Spleen (tissue), 11 donors: ENCODE measurements around the gene STING1. TPM values are rescaled to one million over a fixed set of nuclear protein-coding genes. Genes with fewer than 3 reads are reported as not detected.

ENCODE experiments used
- DNase-seq: peaks from one replicate; pipeline ENCODE4 v3.0.0-alpha.2; 2020
- H3K27ac ChIP-seq, 8 donors: fragments of 200-600 bp; sonication (generic) in 7 of 8; 1 replicate in 4 of 8; 2 replicates in 4 of 8; pipeline versions ENCODE4 v1.5.0 to v1.8.0; 2016 to 2021; ENCODE audit warnings: inconsistent platforms in 4 of 8, mild to moderate bottlenecking in 4 of 8, moderate library complexity in 1 of 8
- H3K27me3 ChIP-seq, 7 donors: fragments of 200-600 bp; sonication (generic) in 6 of 7; replicated peaks in 1 of 7; 1 replicate in 4 of 7; 2 replicates in 3 of 7; pipeline versions ENCODE4 v1.5.0 to v1.8.0; 2016 to 2021; ENCODE audit warnings: inconsistent platforms in 3 of 7, mild to moderate bottlenecking in 1 of 7
- H3K36me3 ChIP-seq, 6 donors: fragments of 200-600 bp; sonication (generic) in 5 of 6; 1 replicate in 4 of 6; 2 replicates in 2 of 6; pipeline versions ENCODE4 v1.5.0 to v1.8.0; 2016 to 2021; ENCODE audit warnings: inconsistent platforms in 2 of 6
- H3K4me1 ChIP-seq, 6 donors: fragments of 200-600 bp; sonication (generic) in 5 of 6; 1 replicate in 3 of 6; 2 replicates in 3 of 6; pipeline versions ENCODE4 v1.5.0 to v1.8.0; 2016 to 2021; ENCODE audit warnings: inconsistent platforms in 3 of 6
- H3K4me3 ChIP-seq, 8 donors: fragments of 200-600 bp; sonication (generic) in 7 of 8; 1 replicate in 4 of 8; 2 replicates in 4 of 8; pipeline versions ENCODE4 v1.5.0 to v1.8.0; 2016 to 2021; ENCODE audit warnings: inconsistent platforms in 4 of 8, mild to moderate bottlenecking in 4 of 8, moderate library complexity in 2 of 8
- H3K9me3 ChIP-seq, 8 donors: fragments of 200-600 bp; sonication (generic) in 7 of 8; 1 replicate in 4 of 8; 2 replicates in 4 of 8; pipeline versions ENCODE4 v1.5.0 to v1.8.0; 2016 to 2021; ENCODE audit warnings: inconsistent platforms in 4 of 8
- POLR2A ChIP-seq, 3 donors: fragments of 450-650 bp; IDR thresholded peaks; one replicate each; pipeline ENCODE4 v1.5.1; 2017; ENCODE audit warnings: antibody characterized with exemption in 3 of 3, mild to moderate bottlenecking in 1 of 3
- POLR2AphosphoS5 ChIP-seq, 3 donors: sonication (generic); formaldehyde crosslinking; IDR thresholded peaks; one replicate each; pipeline ENCODE4 v1.5.1; 2017; ENCODE audit warnings: antibody characterized with exemption in 3 of 3
- WGBS, 5 donors: extraction: QIAGEN DNeasy Blood & Tissue Kit in 3 of 5; methylation state at CpG; one replicate each; pipeline versions ENCODE4 v1.1.5 to v1.1.7; 2013 to 2018; 5-methylcytosine and 5-hydroxymethylcytosine counted together
- intact Hi-C: fragments of 100-400 bp; cut with DNase I; formaldehyde crosslinking; loops from one replicate; pipeline ENCODE4 v1.15.0; 2023; ENCODE audit warnings: low total_unique reads
- polyA plus RNA-seq, 3 donors: library from polyadenylated mRNA; stranded (reverse); fragments of 200-250 nt; gene quantifications; one replicate each; pipeline ENCODE4 v1.2.1, GENCODE V29; 2013
- total RNA-seq, 7 donors: library from RNA; depleted of rRNA in 3 of 7; stranded (reverse); fragments of >200 nt in 3 of 7; fragmentation: NEBNext Ultra II Directional in 4 of 7; extraction: Animal tissue kit (Norgen Biotek cat#: 25700) in 4 of 7; gene quantifications; one replicate each; pipeline versions ENCODE4 v1.1.0 to v1.2.1, GENCODE V29; 2016 to 2021
- TF ChIP-seq, protein P1 (sequence below), 11 experiments: fragments of 200-600 bp in 7 of 11; fragments of 450-650 bp in 4 of 11; sonication (generic) in 4 of 11; IDR thresholded peaks in 8 of 11; conservative IDR thresholded peaks in 3 of 11; 1 replicate in 7 of 11; 2 replicates in 4 of 11; pipeline versions ENCODE4 v1.4.0 to v1.8.0; 2016 to 2021; ENCODE audit warnings: antibody characterized with exemption in 11 of 11, inconsistent platforms in 4 of 11, mild to moderate bottlenecking in 1 of 11
- donor health status: healthy with polysubstance abuse.
- donor health status: DM: no; HTN: no; CAD: no; lungs with moderate emphysema.
- donor health status: DM: no; HTN: no; CAD: no.
- donor health status: Bipolar disorder and iron deficiency.
- donor health status: healthy.
- donor health status: DM: no; HTN: no; CAD: no.
- donor health status: DM: yes; HTN: yes; CAD: no.

The STING1 gene
- total and polyA plus RNA-seq, 10 donors, result 24.2 to 166 (median 104) TPM

DNA sequence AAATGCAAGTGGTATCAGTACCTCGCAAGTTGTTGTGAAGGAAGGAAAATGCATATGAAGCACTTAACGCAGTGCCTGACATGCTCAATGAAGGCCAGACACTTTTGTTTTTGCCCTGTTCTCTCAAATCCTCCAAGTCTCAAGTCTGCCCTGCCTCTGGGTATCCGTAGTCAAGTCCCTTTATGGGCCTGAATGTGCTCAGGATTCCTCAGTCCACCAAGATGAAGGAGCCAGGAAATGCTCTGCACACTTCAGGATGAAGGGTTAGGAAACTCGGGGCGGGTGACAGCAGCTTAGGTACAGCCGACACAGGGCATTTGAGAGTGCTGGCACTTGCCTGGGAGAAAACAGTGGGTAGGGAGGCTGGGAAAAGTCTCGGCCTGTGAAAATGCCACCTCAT, 21.4 kb downstream of the STING1 start:
- Histone ChIP-seq H3K4me3 (peak overlapping the region in 4 of 8 donors; percentile 30 to 63 (median 36)), H3K9me3 (no peaks in the 10 kb centered on the region), H3K36me3 (peaks cover 0 to 11% (median 0%) of the 10 kb centered on the region in 6 donors), H3K27me3 (no peaks in the 10 kb centered on the region), H3K4me1 (peaks cover 0 to 60% (median 27%) of the 10 kb centered on the region in 6 donors), H3K27ac (peak overlapping the region in 4 of 8 donors; percentile 61 to 80 (median 74))
- 64 to 84% (median 74%) methylated on average over 7 of the region's 7 CpGs for WGBS, 5 donors
- DNase-seq, result no peak
- intact Hi-C loops, result no loop called here
- TF ChIP-seq POLR2A (IDR thresholded peaks at IDR 0.05) (no peak), POLR2AphosphoS5 (IDR thresholded peaks at IDR 0.05) (no peak)
- TF ChIP-seq, protein P1, sequence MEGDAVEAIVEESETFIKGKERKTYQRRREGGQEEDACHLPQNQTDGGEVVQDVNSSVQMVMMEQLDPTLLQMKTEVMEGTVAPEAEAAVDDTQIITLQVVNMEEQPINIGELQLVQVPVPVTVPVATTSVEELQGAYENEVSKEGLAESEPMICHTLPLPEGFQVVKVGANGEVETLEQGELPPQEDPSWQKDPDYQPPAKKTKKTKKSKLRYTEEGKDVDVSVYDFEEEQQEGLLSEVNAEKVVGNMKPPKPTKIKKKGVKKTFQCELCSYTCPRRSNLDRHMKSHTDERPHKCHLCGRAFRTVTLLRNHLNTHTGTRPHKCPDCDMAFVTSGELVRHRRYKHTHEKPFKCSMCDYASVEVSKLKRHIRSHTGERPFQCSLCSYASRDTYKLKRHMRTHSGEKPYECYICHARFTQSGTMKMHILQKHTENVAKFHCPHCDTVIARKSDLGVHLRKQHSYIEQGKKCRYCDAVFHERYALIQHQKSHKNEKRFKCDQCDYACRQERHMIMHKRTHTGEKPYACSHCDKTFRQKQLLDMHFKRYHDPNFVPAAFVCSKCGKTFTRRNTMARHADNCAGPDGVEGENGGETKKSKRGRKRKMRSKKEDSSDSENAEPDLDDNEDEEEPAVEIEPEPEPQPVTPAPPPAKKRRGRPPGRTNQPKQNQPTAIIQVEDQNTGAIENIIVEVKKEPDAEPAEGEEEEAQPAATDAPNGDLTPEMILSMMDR (IDR thresholded peaks at IDR 0.05 in 8 of 11, conservative IDR thresholded peaks at IDR 0.05 in 3 of 11), result no peak

GRCh38 chr5:139460455-139460854, 22.1 kb downstream of the STING1 start:
- peak overlapping the region in 3 of 8 donors; percentile 77 to 84 (median 80) for H3K27ac ChIP-seq
- intact Hi-C loops, result no loop called here
- TF ChIP-seq POLR2AphosphoS5 (IDR thresholded peaks at IDR 0.05) (no peak), POLR2A (IDR thresholded peaks at IDR 0.05) (no peak)

DNA sequence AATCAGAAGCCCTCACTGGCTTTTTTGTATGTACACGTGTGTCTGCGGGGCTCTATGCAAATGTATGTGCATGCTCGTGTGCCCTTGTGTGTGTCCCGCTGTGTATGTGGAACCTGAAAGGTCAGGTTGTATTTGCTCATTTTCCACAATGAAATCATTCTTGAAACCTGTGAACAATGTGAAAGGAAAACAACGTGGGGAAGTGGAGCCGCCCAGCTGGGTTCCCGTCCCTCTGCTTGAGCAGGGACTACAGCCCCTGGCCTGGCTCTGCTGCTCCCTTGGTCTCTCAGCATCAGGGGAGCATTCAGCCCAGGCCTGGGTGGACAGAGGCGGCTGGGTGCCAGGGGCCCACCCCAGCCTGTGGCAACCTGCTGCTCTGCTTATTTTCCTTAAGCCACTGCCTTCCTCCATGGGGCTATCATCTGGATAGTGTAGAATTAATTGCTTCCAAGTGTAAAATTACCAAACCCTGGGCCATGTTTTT, 23.1 kb downstream of the STING1 start:
- intact Hi-C loops, result no loop called here
- DNase-seq, result peak; percentile 70
- H3K27ac ChIP-seq, result peak overlapping the region in 6 of 8 donors; percentile 49 to 84 (median 70)
- no peaks in the 10 kb centered on the region for H3K27me3 ChIP-seq
- H3K9me3 ChIP-seq, result no peaks in the 10 kb centered on the region
- TF ChIP-seq POLR2A (IDR thresholded peaks at IDR 0.05) (no peak), POLR2AphosphoS5 (IDR thresholded peaks at IDR 0.05) (no peak)
- TF ChIP-seq, protein P1 (IDR thresholded peaks at IDR 0.05 in 8 of 11, conservative IDR thresholded peaks at IDR 0.05 in 3 of 11), result no peak
- no peak overlapping the region for H3K4me3 ChIP-seq
- WGBS, 5 donors, result 43 to 80% (median 65%) methylated on average over 8 of the region's 8 CpGs
- peaks cover 0 to 20% (median 0%) of the 10 kb centered on the region in 6 donors for H3K36me3 ChIP-seq
- H3K4me1 ChIP-seq, result peaks cover 0 to 60% (median 27%) of the 10 kb centered on the region in 6 donors

More at GRCh38 chr5:139460455-139460854, 22.1 kb downstream of the STING1 start:
- no peak for DNase-seq
- Histone ChIP-seq H3K4me1 (peaks cover 0 to 60% (median 27%) of the 10 kb centered on the region in 6 donors), H3K4me3 (no peak overlapping the region), H3K9me3 (no peaks in the 10 kb centered on the region), H3K36me3 (peaks cover 0 to 14% (median 0%) of the 10 kb centered on the region in 6 donors), H3K27me3 (no peaks in the 10 kb centered on the region)
- whole genome bisulfite sequencing, 5 donors, result 73 to 90% (median 75%) methylated on average over 1 of the region's 1 CpG

GRCh38 chr5:139458580-139459407, 23.8 kb downstream of the STING1 start:
- peaks cover 0 to 60% (median 27%) of the 10 kb centered on the region in 6 donors for H3K4me1 ChIP-seq
- peaks cover 0 to 27% (median 0%) of the 10 kb centered on the region in 6 donors for H3K36me3 ChIP-seq
- DNase-seq, result peak; percentile 84
- intact Hi-C loops, result no loop called here
- peak overlapping the region in 6 of 8 donors; percentile 49 to 84 (median 70) for H3K27ac ChIP-seq
- no peaks in the 10 kb centered on the region for H3K9me3 ChIP-seq
- TF ChIP-seq, protein P1 (IDR thresholded peaks at IDR 0.05 in 8 of 11, conservative IDR thresholded peaks at IDR 0.05 in 3 of 11), result no peak
- peak in 1 of 3 donors; percentile 28 for TF ChIP-seq POLR2AphosphoS5 (IDR thresholded peaks at IDR 0.05)
- TF ChIP-seq POLR2A (IDR thresholded peaks at IDR 0.05), result no peak
- WGBS, 5 donors, result 48 to 55% (median 50%) methylated on average over 8 of the region's 8 CpGs
- H3K27me3 ChIP-seq, result no peaks in the 10 kb centered on the region
- H3K4me3 ChIP-seq, result no peak overlapping the region
